ENCODE measurements around the gene KCNK16. TPM values are rescaled to one million over a fixed set of nuclear protein-coding genes. Genes with fewer than 3 reads are reported as not detected.

The KCNK16 gene
- total RNA-seq, 1 experiment from 2014 or later: not detected

- H3K9me3 ChIP-seq (ENCODE audit: control insufficient read depth, insufficient read depth, low read depth, low read length): no peaks in the 10 kb centered on the region
- no peak overlapping the region for H3K4me3 ChIP-seq (ENCODE audit: low read depth in 2 of 2, low read length in 2 of 2)
- intact Hi-C loops (cut with micrococcal nuclease; ENCODE audit: unreplicated experiment) (no loop called here), in situ Hi-C loops (cut with HindIII; ENCODE audit: low pct_unique_long_range_greater_than_20kb, low sequenced_read_pairs) (no loop called here)
- TF ChIP-seq SIN3A (IDR thresholded peaks at IDR 0.05; ENCODE audit: borderline replicate concordance, insufficient read depth, low read depth, low read length): no peak
- no peak overlapping the region for H3K27ac ChIP-seq (ENCODE audit: low read length)
- ChIA-PET POLR2A (no interaction called here), CTCF (interaction anchor here (0.7 kb wide), 1 partner anchor 315 kb away, joined by 4 read pairs; no protein-coding TSS in a partner anchor)
- ATAC-seq (no peak), DNase-seq (ENCODE audit: low read depth, low spot score) (no peak)
- no TSS peak for BruUV-seq (replicated peaks)
- no peaks in the 10 kb centered on the region for H3K36me3 ChIP-seq (ENCODE audit: control insufficient read depth, insufficient read depth, low read length)
- no peaks in the 10 kb centered on the region for H3K4me1 ChIP-seq (ENCODE audit: control insufficient read depth, insufficient read depth, low read length)
- H3K27me3 ChIP-seq (ENCODE audit: control insufficient read depth, insufficient read depth, low read length): no peaks in the 10 kb centered on the region; the same call in none of the 2 replicates
Observed at GRCh38 chr6:39292637-39293036, 29.9 kb downstream of the KCNK16 start.

GRCh38 chr6:39289490-39289889, 33.0 kb downstream of the KCNK16 start:
- no peaks in the 10 kb centered on the region for H3K36me3 ChIP-seq (ENCODE audit: control insufficient read depth, insufficient read depth, low read length)
- in situ Hi-C loops (cut with HindIII; ENCODE audit: low pct_unique_long_range_greater_than_20kb, low sequenced_read_pairs) (no loop called here), intact Hi-C loops (cut with micrococcal nuclease; ENCODE audit: unreplicated experiment) (no loop called here)
- TF ChIP-seq REST (IDR thresholded peaks at IDR 0.05; ENCODE audit: insufficient read depth in 1 of 2, low read depth in 2 of 2, low read length in 1 of 2) (no peak), SIN3A (IDR thresholded peaks at IDR 0.05; ENCODE audit: borderline replicate concordance, insufficient read depth, low read depth, low read length) (no peak), TCF7L2 (IDR thresholded peaks at IDR 0.05; ENCODE audit: low read depth, low read length) (no peak), POLR2AphosphoS5 (IDR thresholded peaks at IDR 0.05; ENCODE audit: low read depth, low read length) (no peak), CTCF (IDR thresholded peaks at IDR 0.05) (no peak)
- no peak for ATAC-seq
- H3K27ac ChIP-seq (ENCODE audit: low read length): no peak overlapping the region
- H3K27me3 ChIP-seq (ENCODE audit: control insufficient read depth, insufficient read depth, low read length): no peaks in the 10 kb centered on the region; the same call in none of the 2 replicates
- no TSS peak for BruUV-seq (replicated peaks)
- no peak for DNase-seq (ENCODE audit: low read depth, low spot score)
- POLR2A ChIA-PET: no interaction called here
- CTCF ChIA-PET: no interaction called here
- H3K4me3 ChIP-seq (ENCODE audit: low read depth in 2 of 2, low read length in 2 of 2): no peak overlapping the region
- no peaks in the 10 kb centered on the region for H3K4me1 ChIP-seq (ENCODE audit: control insufficient read depth, insufficient read depth, low read length)
- H3K9me3 ChIP-seq (ENCODE audit: control insufficient read depth, insufficient read depth, low read depth, low read length): no peaks in the 10 kb centered on the region

- Histone ChIP-seq H3K36me3 (ENCODE audit: control insufficient read depth, insufficient read depth, low read length) (no peaks in the 10 kb centered on the region), H3K4me1 (ENCODE audit: control insufficient read depth, insufficient read depth, low read length) (no peaks in the 10 kb centered on the region), H3K9me3 (ENCODE audit: control insufficient read depth, insufficient read depth, low read depth, low read length) (no peaks in the 10 kb centered on the region), H3K27me3 (ENCODE audit: control insufficient read depth, insufficient read depth, low read length) (no peaks in the 10 kb centered on the region; the same call in none of the 2 replicates), H3K4me3 (ENCODE audit: low read depth in 2 of 2, low read length in 2 of 2) (no peak overlapping the region), H3K27ac (ENCODE audit: low read length) (no peak overlapping the region)
- intact Hi-C loops (cut with micrococcal nuclease; ENCODE audit: unreplicated experiment) (no loop called here), in situ Hi-C loops (cut with HindIII; ENCODE audit: low pct_unique_long_range_greater_than_20kb, low sequenced_read_pairs) (no loop called here)
- no peak for TF ChIP-seq REST (IDR thresholded peaks at IDR 0.05; ENCODE audit: insufficient read depth in 1 of 2, low read depth in 2 of 2, low read length in 1 of 2)
- no peak for TF ChIP-seq TCF7L2 (IDR thresholded peaks at IDR 0.05; ENCODE audit: low read depth, low read length)
- no peak for TF ChIP-seq SIN3A (IDR thresholded peaks at IDR 0.05; ENCODE audit: borderline replicate concordance, insufficient read depth, low read depth, low read length)
- no peak for TF ChIP-seq CTCF (IDR thresholded peaks at IDR 0.05)
- TF ChIP-seq POLR2AphosphoS5 (IDR thresholded peaks at IDR 0.05; ENCODE audit: low read depth, low read length): no peak
- ChIA-PET POLR2A (no interaction called here), CTCF (no interaction called here)
- ATAC-seq: no peak
- no TSS peak for BruUV-seq (replicated peaks)
- no peak for DNase-seq (ENCODE audit: low read depth, low spot score)
Observed at GRCh38 chr6:39287601-39288000, 34.9 kb downstream of the KCNK16 start.
